Spleen (tissue), 7 donors: ENCODE results near the gene CCR8.

Experiments used
- POLR2A ChIP-seq, 3 donors: fragments of 450-650 bp; IDR thresholded peaks; one replicate each; pipeline ENCODE4 v1.5.1; 2017; ENCODE audit warnings: antibody characterized with exemption in 3 of 3, mild to moderate bottlenecking in 1 of 3
- TF ChIP-seq, protein P1 (sequence below), 11 experiments: fragments of 200-600 bp in 7 of 11; fragments of 450-650 bp in 4 of 11; sonication (generic) in 4 of 11; IDR thresholded peaks in 8 of 11; conservative IDR thresholded peaks in 3 of 11; 1 replicate in 7 of 11; 2 replicates in 4 of 11; pipeline versions ENCODE4 v1.4.0 to v1.8.0; 2016 to 2021; ENCODE audit warnings: antibody characterized with exemption in 11 of 11, inconsistent platforms in 4 of 11, mild to moderate bottlenecking in 1 of 11
- donor health status: DM: no; HTN: no; CAD: no; lungs with moderate emphysema.
- donor health status: DM: no; HTN: no; CAD: no.
- donor health status: DM: no; HTN: no; CAD: no.

DNA sequence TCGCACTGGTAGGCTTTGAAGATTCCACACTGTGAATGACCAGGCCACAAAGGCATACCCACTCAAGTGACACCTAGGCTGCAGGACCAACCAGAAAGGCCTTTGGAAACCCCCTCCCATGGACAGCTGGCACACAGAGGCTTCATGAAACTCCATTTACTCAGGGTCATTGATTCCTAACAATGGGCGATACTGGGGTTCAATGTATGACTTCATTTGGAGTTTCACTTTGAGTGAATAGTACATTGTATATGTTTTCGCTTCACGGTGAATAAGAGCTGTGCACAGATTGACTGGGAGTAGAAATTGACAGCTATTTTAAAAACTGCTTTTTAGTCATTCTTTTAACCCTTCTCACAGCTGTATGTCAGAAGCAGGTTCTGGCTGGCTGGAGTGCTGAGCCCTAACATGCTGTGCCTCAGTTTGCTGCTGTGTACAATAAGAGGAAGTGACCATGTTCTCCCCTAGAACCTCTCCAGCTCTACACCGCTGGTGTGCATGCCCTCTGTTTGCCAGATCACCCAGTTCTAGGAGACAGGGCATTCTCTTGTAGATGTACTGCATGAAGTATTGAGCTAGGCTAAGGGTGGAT lies 34.2 kb upstream of the CCR8 start:
- no peak for TF ChIP-seq POLR2A (IDR thresholded peaks at IDR 0.05)
- TF ChIP-seq, protein P1, sequence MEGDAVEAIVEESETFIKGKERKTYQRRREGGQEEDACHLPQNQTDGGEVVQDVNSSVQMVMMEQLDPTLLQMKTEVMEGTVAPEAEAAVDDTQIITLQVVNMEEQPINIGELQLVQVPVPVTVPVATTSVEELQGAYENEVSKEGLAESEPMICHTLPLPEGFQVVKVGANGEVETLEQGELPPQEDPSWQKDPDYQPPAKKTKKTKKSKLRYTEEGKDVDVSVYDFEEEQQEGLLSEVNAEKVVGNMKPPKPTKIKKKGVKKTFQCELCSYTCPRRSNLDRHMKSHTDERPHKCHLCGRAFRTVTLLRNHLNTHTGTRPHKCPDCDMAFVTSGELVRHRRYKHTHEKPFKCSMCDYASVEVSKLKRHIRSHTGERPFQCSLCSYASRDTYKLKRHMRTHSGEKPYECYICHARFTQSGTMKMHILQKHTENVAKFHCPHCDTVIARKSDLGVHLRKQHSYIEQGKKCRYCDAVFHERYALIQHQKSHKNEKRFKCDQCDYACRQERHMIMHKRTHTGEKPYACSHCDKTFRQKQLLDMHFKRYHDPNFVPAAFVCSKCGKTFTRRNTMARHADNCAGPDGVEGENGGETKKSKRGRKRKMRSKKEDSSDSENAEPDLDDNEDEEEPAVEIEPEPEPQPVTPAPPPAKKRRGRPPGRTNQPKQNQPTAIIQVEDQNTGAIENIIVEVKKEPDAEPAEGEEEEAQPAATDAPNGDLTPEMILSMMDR (IDR thresholded peaks at IDR 0.05 in 8 of 11, conservative IDR thresholded peaks at IDR 0.05 in 3 of 11): no peak
